IPS DF 4.7 (cell line): ENCODE measurements around the gene RASL10B.
"Not testable (repeated sequence)": the region's sequence is repeated elsewhere in the genome, so short reads cannot be mapped to it uniquely, and the experiment has no call there.

Experiments
- DNase-seq: peaks from one replicate; pipeline ENCODE4 v3.0.0-alpha.2; 2013; ENCODE audit warnings: low spot score; ENCODE audit errors: extremely low read depth

Gene RASL10B

DNA sequence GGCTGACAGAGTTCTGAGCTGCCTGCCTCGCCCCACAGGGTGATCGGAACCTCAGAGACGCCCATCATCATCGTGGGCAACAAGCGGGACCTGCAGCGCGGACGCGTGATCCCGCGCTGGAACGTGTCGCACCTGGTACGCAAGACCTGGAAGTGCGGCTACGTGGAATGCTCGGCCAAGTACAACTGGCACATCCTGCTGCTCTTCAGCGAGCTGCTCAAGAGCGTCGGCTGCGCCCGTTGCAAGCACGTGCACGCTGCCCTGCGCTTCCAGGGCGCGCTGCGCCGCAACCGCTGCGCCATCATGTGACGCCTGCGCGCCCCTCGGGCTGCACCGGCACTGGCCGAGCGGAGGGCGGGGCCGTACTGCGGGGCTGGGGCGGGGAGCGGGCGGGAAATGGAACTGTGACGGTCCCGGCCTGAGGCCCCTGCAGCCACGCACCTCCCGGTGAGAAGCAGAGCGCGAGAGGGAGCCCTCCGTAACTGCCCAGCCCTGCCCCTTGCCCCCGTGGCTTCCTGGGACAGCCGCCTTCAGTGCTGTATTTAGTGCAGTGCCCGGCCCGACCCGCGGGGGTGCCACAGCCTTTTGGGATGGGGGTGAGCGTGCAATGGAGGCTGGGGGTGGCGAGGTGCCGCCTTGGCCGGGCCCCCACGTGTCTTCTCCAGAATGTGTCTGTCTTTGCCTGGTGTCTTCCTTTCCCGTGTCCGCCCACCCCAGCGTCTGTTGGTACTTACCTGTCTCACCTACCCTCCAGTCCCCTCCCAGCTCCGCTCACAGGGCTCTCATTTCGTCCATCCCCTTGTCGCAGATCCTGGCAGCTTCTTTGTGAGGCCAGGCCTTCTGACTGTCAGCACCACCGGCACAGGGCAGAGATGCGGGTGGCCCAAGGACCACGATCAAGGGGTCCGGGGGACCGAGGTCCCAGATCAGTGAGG lies 9.8 kb downstream of the RASL10B start:
- DNase-seq, result no peak

DNA sequence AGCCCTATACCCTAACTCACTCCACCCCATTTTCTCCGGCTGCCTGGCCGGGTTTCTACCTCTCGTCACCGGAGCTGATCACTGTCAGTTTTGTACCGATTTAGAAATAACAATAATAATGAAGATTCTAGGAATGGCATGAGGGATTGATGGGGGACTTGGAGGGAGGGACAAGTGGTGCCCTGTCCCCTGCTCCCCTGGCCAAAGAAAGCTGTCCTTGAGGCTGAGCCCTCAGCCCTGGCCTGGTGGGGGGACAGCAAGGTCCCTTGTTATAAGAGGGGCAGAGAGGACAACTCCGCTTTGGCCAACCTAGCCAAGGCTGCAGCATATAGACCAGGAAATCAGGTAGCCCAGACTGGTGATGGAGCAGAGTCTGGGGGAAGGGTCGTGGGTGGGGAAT lies 11.1 kb downstream of the RASL10B start:
- DNase-seq, result no peak

DNA sequence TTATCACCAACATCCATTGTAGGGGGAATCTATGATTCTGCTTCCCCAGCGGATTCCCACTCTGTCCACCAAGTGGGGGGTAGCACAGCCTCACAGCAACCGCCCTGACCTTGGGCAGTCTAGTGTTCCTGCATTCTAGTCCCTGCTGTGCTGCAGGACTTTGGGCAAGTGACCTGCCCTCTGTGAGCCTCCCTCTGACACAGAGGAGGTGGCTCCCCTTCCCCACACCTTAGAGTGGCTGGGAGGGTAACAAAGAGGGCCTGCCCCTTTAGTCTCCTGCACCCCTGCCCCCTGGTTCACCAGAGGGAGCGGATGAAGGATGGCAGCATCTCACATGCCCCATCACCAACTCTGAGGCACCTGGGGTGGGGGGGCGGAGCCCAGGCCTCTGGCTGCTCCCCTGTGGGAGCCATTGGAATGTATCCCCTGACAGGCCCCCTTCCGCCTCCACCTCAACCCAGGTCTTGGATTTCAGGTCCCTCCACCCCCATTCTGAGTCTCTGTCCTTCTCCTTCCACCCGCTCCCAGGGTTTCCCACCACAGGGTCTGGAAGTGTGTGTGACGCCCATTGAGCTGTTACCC lies 11.5 kb downstream of the RASL10B start:
- no peak for DNase-seq

DNA sequence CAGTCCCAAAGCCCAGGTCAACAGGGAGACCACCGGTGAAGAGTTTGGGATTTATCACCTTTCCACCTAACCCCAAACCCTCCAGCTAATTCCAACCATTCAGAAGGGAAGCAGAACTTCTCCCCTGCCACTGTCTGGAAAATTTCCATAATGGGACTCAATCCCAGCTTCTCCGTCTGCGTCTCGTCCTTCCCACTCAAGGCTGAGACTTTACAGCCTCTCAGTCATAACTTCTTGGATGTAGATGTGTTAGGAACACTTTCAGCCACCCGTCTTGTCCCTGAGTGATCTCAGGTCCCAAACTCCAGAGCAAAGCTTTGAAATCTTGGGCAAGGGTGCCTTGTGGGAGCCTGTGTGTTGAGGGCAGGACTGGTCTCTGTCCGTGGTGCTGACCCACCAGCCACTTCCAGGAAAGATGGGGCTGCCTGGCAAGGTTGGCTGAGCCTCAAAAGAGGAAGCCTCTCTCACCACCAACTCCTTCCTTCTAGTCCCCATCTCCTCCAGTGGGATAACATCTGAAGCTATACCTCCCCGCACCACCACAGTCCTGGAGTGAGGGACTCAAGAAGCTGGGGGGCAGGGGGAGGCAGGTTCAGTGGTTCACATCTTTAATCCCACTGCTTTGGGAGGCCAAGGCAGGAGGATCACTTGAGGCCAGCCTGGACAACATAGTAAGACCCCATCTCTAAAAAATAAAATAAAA lies 12.3 kb downstream of the RASL10B start:
- DNase-seq, result no peak

DNA sequence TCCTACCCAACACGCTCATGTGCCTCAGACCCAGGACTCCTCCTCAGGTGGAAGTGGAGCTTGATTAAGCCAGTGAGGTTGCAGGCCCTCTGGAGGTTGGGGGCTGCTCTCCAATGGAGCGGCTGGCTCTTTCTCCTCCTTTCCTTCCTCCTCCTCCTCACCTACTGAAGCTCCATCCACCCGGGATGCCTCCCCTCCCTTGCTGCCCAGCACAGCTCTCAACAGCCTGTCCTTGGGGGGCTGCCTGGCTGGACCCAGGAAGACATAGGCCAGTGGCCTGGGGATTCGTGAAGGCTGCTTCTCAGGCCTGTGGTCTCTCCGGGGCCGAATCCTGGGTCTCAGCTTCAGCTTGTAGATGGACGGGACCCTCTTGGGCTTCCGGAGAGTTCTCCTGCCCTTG lies 13.4 kb downstream of the RASL10B start:
- no peak for DNase-seq

DNA sequence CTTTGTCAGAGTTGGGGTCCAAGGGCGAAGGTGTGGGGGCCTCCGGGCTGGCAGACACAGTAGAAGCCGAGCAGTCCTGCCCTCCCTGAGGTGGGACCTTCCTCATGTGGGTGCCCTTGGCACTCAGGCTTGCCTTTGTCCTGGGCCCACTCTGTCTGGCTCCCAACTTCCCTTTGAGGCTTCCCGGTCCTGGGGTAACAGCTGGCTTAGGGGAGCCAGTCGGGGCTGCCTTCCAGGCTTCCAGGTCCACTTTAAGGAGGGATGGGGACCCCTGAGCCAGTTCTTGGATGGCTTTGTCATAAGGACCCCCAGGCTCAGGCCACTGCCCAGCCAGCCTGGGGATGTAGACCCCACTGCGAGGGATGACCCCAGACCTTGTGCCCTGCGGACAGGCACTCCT lies 13.8 kb downstream of the RASL10B start:
- DNase-seq, result no peak

DNA sequence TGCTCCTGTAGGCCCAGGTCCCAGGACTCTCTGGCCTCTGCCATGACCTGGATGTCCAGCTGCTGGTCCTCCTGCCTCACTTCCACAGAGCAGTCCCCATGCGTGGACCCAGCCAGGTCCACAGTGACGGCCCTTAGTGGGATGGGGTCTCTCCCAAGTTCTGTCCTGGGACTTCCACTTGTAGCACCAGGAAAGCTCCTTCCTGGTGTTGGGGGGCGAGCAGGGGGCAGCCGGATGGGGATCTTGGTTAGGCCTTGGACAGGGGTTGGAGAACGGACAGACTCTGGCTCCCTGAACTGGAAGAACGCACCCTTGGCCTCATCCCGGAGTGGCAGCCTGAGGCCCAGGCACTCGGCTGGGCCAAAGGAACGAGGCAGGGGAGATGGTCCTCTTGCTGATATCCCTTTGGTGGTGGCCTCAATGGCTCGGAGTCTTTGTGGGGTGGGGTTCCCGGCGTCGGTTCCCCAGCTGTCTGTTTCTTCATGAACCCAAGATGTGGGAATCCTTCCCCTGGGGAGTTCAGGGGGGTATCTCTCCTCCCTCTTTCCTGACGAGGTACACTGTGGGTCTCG lies 14.4 kb downstream of the RASL10B start:
- no peak for DNase-seq

DNA sequence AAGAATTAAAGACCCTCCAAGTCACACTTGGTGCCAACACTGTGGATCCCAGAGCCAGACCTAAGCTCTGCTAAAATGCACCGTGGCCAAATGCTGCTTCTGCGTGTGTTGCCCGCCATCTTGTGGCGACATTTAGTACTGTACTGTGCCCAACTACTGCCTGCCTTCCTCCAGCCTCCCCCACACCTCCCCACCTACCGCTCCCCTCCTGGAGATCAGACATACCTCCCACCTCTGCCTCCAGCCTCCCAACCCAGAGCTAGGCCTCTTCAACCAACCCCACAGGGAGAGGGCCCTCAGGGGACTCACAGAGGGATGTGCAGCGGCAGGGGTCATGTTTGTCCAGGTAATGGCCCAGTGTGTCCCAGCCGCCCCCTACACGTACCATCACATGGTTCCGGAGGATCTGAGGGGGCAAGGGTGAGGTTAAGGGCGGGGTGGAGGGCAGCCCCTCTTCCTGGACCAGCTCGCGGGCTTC lies 16.1 kb downstream of the RASL10B start:
- no peak for DNase-seq

DNA sequence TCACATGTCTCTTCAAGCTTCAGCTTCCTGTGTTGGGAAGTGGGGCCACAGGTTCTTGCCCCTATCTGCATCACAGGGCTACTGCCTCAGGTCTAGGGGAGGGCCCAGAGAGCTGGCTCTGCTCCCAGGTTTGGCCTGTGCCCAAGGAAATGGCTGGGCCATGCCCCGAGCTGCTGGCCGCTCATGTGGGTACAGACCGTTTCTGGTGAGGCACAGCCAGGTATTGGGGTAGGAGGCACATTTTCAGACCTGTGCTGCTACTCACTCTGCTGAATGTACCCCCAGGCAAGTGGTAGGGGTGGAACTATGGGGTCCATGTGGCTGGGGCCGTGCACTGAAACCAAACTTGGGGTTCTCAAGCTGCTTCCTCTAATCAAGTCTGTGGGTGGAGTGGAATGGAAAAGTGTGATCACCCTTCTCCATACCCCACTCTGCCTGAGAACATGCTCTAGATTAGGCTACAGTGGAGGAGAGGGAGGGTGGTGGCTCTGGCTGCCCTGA lies 17.0 kb downstream of the RASL10B start:
- DNase-seq, result no peak

DNA sequence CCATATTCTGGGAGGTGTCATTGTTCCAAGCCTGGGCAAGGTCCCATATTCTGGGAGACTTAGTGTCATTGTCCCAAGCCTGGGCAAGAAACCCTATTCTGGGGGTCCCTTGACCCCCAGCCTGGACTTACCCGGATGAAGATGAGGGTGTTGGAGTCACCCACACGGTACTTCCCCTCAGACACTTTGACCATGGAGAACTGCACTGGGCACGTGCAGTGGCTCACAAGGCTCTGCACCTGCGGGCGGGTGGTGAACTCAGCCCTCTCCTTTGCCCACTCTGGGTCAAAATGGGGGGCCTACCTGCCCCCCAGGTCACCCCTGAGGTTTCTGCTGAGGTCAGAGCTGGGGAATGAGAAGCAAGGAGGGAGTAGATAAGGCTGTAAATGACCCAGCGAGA lies 17.5 kb downstream of the RASL10B start:
- DNase-seq, result no peak

DNA sequence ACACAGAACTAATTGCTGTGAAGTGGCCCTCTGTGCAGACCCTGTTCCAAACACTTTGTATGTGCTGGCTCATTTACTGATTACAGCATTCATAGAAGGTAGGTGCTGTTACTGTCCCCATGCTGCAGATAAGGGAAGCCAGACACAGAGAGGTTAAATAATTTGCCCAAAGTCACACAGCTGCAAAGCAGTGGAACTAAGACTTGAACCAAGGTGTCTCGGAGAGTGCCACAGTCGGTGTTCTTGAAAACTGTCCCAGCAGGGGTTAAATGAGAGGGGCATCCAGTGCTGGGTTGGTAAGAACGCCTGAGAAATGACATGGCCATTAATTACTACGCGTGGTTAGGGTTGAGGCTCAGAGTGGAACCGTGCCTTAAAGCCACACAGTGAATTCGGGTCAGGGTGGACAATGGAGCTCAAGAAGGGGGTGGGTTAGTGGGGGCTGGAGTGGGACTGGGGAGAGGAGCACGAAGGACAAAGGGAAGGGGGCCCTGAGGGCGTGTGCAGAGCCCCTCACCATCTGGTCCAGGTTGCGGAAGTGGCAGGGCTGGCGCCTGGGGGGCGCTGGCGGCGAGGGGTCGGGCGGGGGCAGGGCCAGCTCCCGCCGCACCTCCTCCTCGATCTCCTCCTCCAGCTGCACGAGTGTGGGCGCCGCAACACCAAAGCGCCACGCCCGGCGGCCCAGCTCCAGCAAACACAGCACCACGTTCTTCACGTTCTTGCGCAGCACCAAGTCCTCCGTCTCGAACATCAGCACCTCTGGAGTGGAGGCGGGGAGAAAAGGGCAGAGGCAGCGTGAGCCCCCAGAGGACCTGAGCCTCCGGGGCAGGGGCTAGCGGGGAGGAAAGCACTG lies 18.3 kb downstream of the RASL10B start:
- DNase-seq, result no peak

DNA sequence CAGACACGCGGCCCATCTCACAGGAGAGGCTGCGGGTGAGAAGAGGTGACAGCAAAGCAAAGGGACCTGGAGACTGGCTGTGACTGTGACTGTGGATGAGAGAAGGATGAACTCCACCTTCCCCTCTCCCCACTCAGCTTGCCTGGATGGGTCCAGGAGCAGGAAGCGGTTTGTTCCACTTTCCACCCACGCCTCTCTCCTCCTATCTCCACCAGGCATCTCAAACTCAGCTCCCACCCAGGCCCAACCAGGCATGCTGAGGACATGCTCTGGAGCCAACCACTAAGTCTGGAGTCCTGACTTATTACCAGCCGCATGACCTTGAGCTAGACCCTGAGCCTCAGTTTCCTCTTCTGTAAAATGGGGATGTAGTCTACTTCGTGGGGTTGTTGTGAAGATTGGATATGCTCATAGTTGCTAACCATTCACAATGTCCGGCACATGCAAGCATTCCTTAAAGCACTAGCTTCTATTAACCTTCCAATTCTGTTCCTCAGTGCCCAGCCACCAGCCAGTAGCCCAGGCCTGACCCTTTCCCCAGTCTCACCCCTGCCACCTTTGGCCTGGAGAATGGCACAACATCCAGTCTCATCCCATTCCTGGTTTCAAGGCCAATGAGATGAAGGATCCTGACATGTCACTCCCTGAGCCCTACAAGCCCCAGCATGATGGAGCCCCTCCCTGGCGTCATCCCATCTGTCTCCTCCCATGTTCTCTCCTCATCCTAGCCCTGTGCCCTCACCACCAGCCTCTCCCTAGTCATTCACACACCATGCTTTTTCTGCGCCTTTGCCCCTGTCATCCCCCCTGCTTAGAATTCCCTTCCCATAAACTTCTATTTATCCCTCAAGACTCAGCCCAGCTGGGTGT lies 19.3 kb downstream of the RASL10B start:
- no peak for DNase-seq

DNA sequence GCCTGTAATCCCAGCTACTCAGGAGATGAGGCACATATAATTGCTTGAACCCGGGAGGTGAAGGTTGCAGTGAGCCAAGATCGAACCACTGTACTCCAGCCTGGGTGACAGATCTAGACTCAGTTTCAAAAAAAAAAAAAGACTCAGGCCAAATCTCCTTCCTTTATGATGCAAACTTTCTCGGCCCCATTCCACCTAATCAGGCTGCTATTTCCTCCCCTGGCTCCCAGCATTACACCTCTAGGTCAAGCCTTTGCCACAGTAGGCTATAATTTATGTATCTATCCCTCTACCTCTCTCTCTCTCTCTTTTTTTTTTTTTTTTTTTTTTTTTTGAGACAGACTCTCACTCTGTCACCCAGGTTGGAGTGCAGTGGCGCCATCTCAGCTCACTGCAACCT lies 20.1 kb downstream of the RASL10B start:
- DNase-seq, result not testable (repeated sequence)

DNA sequence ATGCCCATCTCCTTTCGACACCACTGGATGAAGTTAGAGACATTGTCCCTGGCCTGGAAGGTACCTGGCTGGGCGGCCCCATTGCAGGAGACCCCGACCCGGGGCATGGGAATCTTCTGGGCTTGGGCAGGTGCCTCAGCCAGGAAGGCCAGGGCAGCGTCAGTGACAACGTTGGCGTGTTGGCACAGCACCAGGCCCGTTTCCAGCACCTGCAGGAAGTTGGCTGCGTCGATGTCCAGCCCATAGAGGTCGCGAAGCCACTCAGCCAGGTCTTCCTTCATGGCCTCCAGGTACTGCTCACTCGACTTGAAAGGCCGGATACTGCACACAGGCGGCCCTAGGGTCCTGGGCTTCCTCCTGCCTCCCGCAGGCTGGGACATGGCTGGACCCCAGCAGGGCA lies 21.0 kb downstream of the RASL10B start:
- no peak for DNase-seq

DNA sequence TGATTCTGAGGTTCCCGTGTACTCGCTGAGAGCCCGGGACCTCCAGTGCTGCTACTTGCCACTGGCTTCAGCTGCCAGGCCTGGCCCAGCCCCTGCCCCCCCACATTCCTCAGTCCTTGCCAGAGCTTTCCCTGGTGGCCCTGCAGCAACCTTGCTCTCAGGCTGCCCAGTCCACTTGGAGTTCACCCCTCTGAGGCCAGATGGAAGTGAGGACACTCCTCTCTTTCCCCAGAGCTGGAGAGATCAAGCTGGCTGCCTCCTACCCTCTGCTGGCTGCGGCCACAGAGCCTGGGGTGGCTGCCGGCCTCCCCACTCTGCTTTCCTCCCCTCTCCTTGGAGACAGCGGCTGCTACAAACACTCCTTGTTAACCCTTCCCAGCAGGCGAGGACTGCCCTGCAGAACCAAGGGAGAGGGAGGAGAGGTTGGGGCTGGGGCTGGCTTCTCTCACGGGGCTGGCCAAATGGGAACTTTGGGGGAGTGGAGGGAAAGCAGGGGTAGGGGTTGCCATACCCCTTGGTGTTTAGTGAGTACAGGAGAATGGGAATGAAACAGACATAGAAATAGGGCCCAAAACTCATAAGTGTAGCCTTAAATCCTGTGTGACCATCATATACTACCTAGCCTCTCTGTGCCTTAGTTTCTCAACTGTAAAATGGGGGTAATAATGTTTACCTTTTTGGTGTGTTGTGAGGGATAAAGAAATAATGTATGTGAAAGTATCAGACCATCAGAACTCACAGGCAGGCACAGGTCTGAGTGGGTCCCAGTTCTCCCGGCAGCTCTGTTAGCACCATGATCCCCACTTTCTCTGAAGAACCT lies 21.7 kb downstream of the RASL10B start, which contains the start of gene GAS2L2:
Gene GAS2L2 (minus strand): TSS at position 295 of the 820 bp plus-strand sequence. CDS start 389 bp downstream, outside the sequence.
- no peak for DNase-seq

DNA sequence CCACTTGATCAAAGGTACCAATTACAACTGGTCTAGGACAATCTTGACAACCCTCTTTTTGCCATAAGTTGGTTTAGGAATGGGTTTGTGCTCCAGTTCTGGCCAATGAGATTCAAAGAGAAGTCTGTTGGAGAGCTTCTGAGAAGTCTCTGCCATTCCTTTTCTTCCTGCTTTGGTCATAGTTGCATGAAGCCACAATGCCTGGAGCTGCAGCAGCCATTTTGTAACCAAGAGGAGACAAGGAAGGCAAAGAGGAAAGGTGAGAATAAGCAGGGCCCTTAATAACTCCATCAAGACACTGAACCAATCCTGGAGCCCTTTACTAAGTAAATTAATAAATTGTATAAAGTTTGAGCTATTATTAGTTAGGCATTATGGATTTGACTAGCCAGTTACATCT lies 25.8 kb downstream of the RASL10B start:
- DNase-seq, result no peak

DNA sequence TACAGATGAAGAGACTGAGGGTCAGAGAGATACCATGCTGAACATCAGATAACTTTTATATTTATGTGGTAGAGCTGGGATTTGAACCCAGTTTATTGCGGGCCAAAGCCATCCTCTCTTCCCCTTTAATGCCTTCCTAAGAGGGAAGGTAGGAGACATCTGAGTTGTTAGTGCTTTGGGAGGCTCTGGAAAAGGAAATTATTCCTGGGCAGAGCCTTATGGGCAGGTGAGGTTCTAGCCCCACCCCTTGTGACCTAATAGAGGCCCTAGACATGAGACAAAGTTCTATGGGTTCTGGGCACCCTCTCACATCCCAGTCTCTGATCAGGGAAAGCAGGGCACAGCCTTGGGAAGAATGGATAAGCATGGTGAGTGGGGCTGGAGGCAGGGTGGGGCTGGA lies 29.1 kb downstream of the RASL10B start, which contains the start of gene C17orf50:
Gene C17orf50 (plus strand): TSS at position 301 of the 400 bp plus-strand sequence. CDS start 55 bp downstream, at position 356.
- DNase-seq, result no peak

DNA sequence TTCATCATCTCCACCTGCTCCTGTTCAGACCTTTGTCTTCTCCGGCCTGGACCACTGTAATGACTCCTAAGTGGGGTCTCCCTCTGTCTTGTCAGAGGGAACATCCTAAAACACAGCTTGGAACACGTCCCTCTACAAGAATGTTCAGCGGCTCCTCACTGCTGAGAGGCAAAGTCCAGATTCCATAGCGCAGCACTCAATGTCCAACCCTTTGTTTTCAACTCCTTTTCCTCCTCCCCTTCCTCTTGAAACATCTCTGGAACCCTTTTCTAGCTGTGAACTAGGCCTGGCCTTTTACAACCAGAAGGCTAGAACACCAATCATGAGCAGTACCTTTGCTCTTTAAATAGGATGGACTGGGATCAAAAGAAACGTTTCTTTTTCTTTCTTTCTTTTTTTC lies 30.2 kb downstream of the RASL10B start:
- no peak for DNase-seq

DNA sequence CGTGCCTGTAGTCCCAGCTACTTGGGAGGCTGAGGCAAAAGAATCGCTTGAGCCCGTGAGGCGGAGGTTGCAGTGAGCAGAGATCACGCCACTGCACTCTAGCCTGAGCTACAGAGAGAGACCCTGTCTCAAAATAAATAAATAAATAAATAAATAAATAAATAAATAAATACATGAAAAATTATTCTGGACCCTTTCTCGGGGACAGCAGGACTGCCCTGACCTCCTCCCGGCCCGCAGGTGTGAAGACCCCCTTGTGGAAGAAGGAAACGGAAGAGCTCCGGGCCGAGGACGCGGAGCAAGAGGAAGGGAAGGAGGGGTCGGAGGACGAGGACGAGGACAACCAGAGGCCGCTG lies 32.3 kb downstream of the RASL10B start:
- no peak for DNase-seq
